Astrocyte (in vitro differentiated cells and primary cell): ENCODE measurements around the gene TSG101.

ENCODE experiments used
- CTCF ChIP-seq: IDR thresholded peaks from 2 replicates; pipeline ENCODE4 v1.5.1; 2011; ENCODE audit warnings: low read depth, mild to moderate bottlenecking, inconsistent platforms, low read length, moderate library complexity; ENCODE audit not compliant: insufficient read depth
- EZH2 ChIP-seq: IDR thresholded peaks from 2 replicates; pipeline ENCODE4 v1.6.1; 2012; ENCODE audit warnings: mild to moderate bottlenecking, low read length, inconsistent platforms; ENCODE audit not compliant: insufficient read depth

DNA sequence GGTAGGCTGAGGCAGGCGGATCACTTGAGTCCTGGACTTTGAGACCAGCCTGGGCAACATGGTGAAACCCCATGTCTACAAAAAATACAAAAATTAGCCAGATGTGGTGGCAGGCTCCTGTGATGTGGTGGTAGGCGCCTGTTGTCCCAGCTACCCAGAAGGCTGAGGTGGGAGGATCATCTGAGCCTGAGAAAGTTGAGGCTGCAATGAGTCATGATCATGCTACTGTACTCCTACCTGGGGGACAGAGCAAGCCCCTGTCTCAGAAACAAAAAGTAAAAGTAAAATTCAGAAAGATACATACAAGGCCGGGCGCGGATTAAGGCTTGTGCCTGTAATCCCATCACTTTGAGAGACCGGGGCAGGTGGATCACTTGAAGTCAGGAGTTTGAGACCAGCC, 64.8 kb downstream of the TSG101 start:
- TF ChIP-seq CTCF (no peak), EZH2 (no peak)
